Measurements from ENCODE around the gene PXK.
A peak's percentile ranks its signal among the peaks of the same experiment; 100 is the strongest.

Gene PXK

DNA sequence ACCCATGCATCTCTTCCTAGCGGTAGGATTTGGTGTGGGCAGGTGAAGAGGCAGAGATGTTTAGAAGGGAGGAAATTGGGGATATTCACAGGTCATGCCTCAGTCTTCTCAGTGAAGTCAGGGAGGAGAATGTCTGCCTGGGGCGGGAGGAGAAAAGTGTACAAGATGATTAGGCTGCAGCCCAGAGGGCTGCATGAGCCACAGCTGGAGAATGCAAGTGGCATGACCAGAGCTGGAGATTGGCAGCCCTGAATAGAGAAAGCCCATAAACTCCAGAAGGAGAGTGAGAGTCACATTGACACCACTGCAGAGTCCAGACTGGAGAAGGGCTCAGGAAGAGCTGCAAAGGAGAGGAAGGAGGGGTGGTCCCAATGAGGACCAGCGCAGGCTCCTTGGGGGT is 78.3 kb downstream of the PXK start:
- TF ChIP-seq REST (IDR thresholded peaks at IDR 0.05; ENCODE audit: low read depth), result no peak
- no peak for TF ChIP-seq TEAD4 (IDR thresholded peaks at IDR 0.05)
- TF ChIP-seq USF1 (IDR thresholded peaks at IDR 0.05), result no peak
- TF ChIP-seq RAD21 (IDR thresholded peaks at IDR 0.05; ENCODE audit: low read depth), result no peak
- TF ChIP-seq, protein P1, sequence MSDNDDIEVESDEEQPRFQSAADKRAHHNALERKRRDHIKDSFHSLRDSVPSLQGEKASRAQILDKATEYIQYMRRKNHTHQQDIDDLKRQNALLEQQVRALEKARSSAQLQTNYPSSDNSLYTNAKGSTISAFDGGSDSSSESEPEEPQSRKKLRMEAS (IDR thresholded peaks at IDR 0.05), result no peak
- no peak for TF ChIP-seq EP300 (IDR thresholded peaks at IDR 0.05; ENCODE audit: borderline replicate concordance)
- no peak for TF ChIP-seq FOXM1 (IDR thresholded peaks at IDR 0.05; ENCODE audit: borderline replicate concordance, low read depth)
- TF ChIP-seq TAF1 (IDR thresholded peaks at IDR 0.05; ENCODE audit: low read depth), result no peak
- TF ChIP-seq NFIC (IDR thresholded peaks at IDR 0.05), result no peak
- no peak for TF ChIP-seq YY1 (IDR thresholded peaks at IDR 0.05; ENCODE audit: low read depth)
- no peak for TF ChIP-seq EGR1 (IDR thresholded peaks at IDR 0.05)
- TF ChIP-seq CEBPB (IDR thresholded peaks at IDR 0.05), result no peak
- no peak for TF ChIP-seq TCF12 (IDR thresholded peaks at IDR 0.05; ENCODE audit: low read depth)
- TF ChIP-seq ZBTB7A (IDR thresholded peaks at IDR 0.05; ENCODE audit: low read depth), result no peak
- no peak for TF ChIP-seq CREB1 (IDR thresholded peaks at IDR 0.05; ENCODE audit: low read depth)

DNA sequence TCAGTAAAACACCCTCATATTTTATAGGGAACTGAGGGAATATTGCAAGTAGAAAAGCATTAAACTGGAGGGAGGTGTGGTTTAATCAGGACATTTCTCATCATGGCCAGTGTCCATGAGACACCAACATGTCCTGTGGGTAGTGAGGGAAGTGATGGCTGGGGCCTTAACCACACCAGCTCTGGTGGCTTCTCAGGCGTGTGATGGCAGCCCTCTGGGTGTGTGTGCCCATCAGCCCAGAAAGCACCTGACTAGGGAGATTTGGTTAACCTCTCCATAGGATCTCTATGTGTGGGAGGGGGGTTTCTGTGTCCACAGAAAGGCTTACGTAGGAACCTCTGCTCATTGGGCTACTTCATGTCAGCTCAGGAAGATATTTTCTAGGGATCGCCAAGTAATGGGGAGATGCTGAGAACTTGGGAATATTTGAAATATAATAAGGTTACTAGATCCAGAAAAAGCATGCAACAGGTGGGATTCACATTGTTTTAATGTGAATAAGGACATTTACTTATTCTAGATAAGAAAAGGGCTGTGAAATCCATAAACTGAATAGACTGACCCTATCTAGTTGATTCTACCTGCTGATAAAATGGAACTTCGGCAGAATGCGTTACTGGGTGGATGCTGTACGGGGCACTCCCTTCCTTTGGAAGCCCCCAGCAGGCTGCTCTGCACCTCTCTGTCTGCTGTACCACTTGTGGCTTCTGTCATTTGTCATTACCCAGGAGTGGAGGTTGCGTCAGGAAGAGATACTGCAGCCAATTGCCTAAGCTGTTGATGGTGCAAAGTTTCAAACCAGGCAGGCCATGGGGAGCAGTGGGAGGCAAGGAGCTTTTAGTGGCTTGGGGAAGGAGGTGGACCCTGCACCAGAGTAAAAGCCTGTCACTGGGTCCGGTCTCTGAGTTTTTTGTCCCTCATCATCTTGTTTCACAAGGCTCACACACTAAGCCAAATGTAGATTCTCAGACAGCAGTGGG is 79.4 kb downstream of the PXK start:
- no peak for TF ChIP-seq USF1 (IDR thresholded peaks at IDR 0.05)

DNA sequence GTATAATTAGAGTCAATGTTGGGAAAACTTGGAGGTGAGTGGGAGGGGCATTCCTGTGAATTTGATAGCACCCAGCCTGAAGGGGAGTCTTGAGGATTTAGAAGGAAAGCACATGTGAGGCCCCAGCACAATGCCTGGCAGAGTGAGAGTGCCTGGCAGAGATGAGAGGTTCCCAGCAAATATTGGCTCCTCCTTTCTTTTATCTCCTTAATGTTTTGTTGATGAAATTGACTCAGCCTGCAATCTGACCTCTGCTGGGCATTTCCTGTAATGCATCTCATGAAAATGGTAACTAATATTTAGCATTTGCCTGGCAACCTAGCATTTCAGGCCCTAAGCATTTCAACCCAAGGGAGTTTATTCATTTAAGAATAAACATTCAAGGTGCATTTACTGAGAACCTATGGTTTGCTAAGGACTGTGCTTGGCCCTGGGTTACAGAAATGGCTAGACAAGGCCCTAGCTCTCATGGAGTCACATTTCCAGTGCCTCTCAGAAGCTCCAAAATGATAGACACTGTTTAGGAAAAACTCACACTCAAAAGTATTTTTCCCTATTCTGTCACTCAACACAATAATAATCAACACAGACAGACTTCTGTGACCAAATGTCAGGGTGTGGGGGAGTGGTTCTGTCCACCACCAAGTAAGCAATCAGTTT is 82.0 kb downstream of the PXK start:
- TF ChIP-seq RAD21 (IDR thresholded peaks at IDR 0.05; ENCODE audit: low read depth) (peak; percentile 74), YY1 (IDR thresholded peaks at IDR 0.05; ENCODE audit: low read depth) (no peak)

DNA sequence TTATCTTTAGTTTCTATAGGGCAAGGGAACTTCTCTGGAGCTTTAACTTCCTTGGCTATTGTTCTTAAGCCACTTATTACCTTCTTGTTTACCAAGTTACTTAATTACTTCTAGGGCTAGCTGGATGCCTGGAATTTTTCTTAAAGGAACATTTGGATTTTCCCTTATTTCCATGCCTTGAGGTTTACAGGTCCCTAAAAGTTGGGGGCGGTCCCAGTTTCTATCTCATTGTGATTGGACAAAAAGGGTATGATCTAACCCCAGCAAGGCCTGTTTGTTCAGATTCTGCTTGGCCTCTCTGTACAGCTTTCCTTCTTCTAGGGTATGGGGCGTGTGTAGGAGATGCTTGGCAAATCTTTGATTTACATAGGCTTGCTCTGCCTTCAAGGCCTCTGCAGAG is 83.5 kb downstream of the PXK start:
- no peak for TF ChIP-seq CREB1 (IDR thresholded peaks at IDR 0.05; ENCODE audit: low read depth)
- TF ChIP-seq EP300 (IDR thresholded peaks at IDR 0.05; ENCODE audit: borderline replicate concordance), result no peak
- no peak for TF ChIP-seq FOXM1 (IDR thresholded peaks at IDR 0.05; ENCODE audit: borderline replicate concordance, low read depth)
- TF ChIP-seq ZBTB7A (IDR thresholded peaks at IDR 0.05; ENCODE audit: low read depth), result no peak
- TF ChIP-seq RAD21 (IDR thresholded peaks at IDR 0.05; ENCODE audit: low read depth), result no peak
- no peak for TF ChIP-seq TAF1 (IDR thresholded peaks at IDR 0.05; ENCODE audit: low read depth)
- TF ChIP-seq NFIC (IDR thresholded peaks at IDR 0.05), result no peak

- TF ChIP-seq FOXM1 (IDR thresholded peaks at IDR 0.05; ENCODE audit: borderline replicate concordance, low read depth), result no peak
- no peak for TF ChIP-seq NFIC (IDR thresholded peaks at IDR 0.05)
- no peak for TF ChIP-seq TEAD4 (IDR thresholded peaks at IDR 0.05)
- TF ChIP-seq ZBTB7A (IDR thresholded peaks at IDR 0.05; ENCODE audit: low read depth), result no peak
- TF ChIP-seq, protein P1 (IDR thresholded peaks at IDR 0.05), result no peak
- TF ChIP-seq YY1 (IDR thresholded peaks at IDR 0.05; ENCODE audit: low read depth), result no peak
- TF ChIP-seq TCF12 (IDR thresholded peaks at IDR 0.05; ENCODE audit: low read depth), result no peak
- no peak for TF ChIP-seq USF1 (IDR thresholded peaks at IDR 0.05)
- no peak for TF ChIP-seq TAF1 (IDR thresholded peaks at IDR 0.05; ENCODE audit: low read depth)
- TF ChIP-seq REST (IDR thresholded peaks at IDR 0.05; ENCODE audit: low read depth), result no peak
- no peak for TF ChIP-seq EGR1 (IDR thresholded peaks at IDR 0.05)
- no peak for TF ChIP-seq RAD21 (IDR thresholded peaks at IDR 0.05; ENCODE audit: low read depth)
- TF ChIP-seq CEBPB (IDR thresholded peaks at IDR 0.05), result no peak
Observed at GRCh38 chr3:58417075-58417474, 84.4 kb downstream of the PXK start.

All from Ishikawa (cell line).